PFSK-1 (cell line): ENCODE data around the gene ASB8.

Source experiments
- POLR2AphosphoS5 ChIP-seq: IDR thresholded peaks from 2 replicates; pipeline ENCODE4 v1.6.1; 2012; ENCODE audit warnings: low read depth, mild to moderate bottlenecking, control low read depth, low read length, moderate library complexity
- TAF1 ChIP-seq: IDR thresholded peaks from 2 replicates; pipeline ENCODE4 v1.6.1; 2012; ENCODE audit warnings: low read length, control low read depth, borderline replicate concordance; ENCODE audit not compliant: insufficient read depth

DNA sequence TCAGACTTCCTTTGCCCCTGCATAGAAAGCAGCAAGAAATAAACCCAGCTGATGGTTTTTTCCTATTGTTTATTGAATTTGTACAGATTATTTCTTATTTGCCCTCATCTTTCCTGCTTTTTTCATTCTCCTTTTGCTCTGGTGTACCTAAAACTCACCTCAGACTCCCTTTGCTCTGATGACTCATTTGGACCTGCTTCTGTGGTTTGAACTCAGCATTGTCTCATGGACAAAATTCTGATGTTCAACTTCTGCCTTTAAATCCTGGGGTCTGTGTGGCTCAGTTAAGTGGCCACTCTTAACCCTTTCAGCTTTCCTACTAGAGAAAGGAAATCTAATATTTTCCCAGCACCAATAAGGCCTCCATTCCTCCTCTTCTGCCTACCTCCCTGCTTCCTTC lies 47.9 kb downstream of the ASB8 start:
- TF ChIP-seq POLR2AphosphoS5 (no peak), TAF1 (no peak)
